NCI-H1048 (cell line): ENCODE results near the gene DGCR6.
"Not testable (repeated sequence)": the region's sequence is repeated elsewhere in the genome, so short reads cannot be mapped to it uniquely, and the experiment has no call there.

Experiments used
- DNase-seq: peaks from one replicate; lab custom pipeline; 2025; lab: John Stamatoyannopoulos, UW

The DGCR6 gene

DNA sequence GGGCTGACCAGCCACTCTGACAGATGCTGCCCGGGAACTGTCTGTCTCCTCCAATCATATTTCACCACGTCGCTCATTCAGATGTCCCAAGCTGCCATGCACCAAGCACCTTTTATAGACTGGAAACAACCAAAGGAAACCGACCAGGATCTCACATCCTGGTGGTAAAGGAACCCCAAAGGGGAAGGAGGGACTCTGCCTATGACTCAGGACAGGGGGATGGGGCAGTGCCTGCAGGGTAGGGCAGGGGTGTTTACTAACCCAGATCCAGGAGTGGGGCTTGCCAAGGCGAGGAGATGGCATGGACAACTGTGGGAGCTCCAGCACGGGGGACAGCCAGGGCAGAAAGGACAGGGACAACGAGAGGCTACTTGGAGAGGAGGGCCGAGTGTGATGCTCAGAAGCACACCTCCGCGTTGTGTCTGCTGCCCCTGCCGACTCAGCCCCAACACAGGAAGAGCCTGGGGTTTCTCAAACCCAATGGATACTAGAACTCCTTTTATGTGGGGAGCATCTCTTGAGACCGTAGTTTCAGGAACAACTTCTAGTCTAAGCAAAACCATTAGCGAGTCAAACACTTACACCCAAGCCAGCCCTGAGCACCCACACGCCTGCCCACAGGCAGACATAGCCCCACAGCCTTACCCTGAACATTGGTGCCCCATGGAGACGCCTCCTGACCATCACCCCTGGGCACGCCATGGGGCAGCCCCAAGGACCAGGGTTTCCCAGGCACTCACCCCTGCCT, 26.0 kb downstream of the DGCR6 start:
- DNase-seq, result no peak

DNA sequence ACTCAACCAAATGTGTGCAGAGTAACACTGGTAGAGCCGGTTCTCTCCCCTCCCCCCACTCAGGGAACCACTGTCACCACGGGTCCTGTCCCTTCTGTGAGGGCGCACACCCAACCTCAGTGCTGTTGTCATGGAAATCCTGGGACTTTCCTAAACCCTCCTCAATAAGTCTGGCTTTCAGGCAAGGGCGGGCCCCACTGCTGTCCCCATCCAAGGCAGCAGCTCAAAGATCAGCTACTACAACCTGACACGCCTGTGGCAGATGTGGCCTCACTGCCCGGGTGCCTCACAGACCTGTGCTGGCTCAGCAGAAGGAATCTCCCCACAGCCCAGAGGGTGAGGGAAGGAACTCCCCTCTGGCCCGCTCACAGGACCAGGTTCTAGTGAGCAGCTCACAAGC, 27.8 kb downstream of the DGCR6 start:
- DNase-seq, result no peak

- not testable (repeated sequence) for DNase-seq
These were observed 28.6 kb downstream of the DGCR6 start for GRCh38 chr22:18934688-18935087.

DNA sequence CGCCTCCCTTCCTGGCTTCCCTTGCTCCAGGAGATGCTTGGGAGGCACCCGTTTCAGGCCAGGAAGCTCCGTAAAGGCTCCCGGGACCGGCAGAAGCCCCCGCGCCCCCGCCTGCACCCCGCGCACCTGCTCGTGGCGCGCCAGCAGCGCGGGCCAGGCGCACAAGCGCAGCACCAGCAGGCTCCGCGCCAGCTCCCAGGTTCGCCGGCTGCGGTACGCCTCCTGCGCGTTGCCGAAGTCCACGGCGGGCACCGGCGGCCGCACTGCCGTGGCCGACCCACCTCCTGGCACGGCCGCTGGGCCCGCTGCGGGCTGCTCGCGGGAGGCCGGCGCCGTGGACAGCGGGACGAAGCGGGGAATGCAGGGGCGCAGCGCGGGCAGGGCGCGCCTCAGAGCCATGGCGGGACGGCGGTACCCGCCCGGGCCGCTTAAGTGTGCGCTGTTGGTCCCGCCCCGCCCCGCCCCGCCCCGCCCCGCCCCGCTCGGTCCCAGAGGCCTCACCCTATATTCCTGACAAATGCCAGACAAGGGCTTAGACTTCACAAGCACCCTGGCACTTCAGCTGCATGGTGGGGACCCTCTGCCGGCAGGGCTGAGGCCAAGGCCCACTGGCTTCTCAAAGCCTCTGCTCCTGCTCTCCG, 29.9 kb downstream of the DGCR6 start, which contains the start of gene PRODH:
PRODH (minus strand) TSS at position 405 of the 641 bp plus-strand sequence; CDS start at position 399, 6 bp downstream.
- DNase-seq, result no peak

GRCh38 chr22:18938691-18939090, 32.6 kb downstream of the DGCR6 start:
- not testable (repeated sequence) for DNase-seq

GRCh38 chr22:18947105-18947504, 41.0 kb downstream of the DGCR6 start:
- DNase-seq, result not testable (repeated sequence)

DNA sequence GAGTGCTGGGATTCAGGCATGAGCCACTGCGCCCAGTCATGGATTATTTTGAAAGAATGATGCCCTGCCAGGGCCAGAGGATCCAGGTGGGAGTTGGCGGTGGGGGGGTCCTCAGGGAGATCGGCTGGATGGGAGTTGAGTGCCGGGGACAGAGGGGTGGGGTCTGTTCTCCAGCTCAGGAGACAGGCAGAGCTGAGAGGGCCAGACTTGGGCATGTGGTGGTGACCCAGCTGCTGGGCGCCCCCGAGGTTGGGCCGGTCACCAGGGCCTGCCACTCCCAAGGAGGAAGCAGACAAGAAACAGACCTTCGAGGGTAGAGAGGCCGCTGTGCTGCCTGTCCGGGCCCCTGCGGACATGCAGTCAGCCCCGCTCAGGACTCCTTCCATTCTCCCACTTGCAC, 41.8 kb downstream of the DGCR6 start:
- no peak for DNase-seq

GRCh38 chr22:18950141-18950540, 44.0 kb downstream of the DGCR6 start:
- DNase-seq, result no peak

DNA sequence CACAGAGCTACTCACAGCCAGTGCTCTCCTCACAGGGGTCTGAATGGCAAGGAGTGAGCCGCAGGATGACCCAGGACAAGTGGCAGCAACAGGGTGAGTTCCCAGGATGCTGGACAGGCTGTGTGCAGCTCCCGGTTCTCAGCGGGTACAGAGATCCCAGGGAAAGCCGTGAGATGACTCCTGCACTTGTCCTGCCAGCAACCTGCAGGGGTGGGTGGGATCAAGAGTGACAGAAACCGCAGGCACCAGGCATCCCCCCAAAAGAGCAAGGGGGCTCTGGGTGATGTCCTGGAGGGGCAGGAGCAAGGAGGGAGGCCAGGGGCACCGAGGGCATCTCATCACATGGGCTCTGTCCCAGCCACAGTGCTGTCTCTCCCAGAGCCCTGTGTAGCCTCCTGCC, 45.9 kb downstream of the DGCR6 start:
- DNase-seq, result no peak

GRCh38 chr22:18953128-18953527, 47.0 kb downstream of the DGCR6 start:
- not testable (repeated sequence) for DNase-seq

DNA sequence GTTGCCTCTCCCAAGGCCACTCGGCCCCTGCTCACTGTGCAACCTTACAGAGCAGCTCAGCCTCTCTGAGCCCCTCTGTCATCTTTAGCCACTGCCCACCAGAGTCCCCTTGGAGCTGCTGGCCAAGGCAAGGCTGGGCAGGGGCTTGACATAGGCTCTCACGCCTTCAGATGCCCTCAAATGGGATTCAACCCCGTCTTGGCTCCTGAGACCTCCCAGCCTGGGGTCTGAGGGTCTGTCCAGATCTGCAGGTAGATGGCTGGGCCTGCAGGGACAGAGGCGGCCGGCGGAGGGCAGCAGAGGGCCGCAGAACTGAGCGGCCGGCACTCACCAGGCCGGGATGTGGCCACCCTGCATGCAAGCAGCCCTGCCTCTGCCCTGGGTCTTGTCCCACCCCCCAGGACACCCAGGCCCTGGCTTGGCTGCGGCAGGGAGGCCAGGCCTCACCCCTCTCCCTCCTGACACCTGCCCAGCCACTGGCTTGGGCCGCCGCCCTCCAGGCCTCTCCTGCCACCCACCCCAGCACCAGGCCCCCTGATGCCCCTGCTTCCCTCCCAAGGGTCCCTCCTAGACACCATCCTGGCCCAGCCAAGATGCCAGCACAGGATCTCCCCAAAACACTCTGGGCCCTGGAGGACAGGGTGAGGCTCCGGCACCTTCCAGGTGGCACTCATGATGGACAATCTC, 48.3 kb downstream of the DGCR6 start:
- not testable (repeated sequence) for DNase-seq

DNA sequence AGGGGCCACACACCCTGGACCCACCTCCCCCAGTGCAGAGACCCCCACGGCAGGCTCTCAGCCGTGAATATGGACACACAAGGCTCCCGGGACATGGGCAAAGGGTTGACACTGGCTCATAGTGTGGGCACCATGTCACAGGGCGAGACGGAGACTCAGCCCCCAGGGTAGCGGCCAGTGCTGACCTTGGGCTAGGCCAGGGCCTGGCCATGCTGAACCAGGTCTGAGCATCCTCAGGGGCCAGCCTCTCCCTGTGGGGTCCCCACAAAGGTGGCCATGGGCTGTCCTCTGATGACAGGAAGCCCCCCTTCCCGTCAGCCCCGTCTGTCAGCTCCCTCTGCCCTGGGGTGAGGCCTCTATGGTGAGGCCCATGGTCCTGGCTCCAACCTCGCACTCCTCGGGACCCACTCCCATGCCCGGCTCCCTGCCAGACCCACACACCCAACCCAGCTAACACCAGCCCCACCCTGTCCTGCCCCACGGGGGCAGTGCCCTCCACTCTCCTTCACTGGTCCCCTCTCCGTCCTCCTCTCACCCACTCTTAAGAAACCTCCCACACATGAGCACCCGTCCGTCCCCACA, 49.0 kb downstream of the DGCR6 start:
- no peak for DNase-seq

DNA sequence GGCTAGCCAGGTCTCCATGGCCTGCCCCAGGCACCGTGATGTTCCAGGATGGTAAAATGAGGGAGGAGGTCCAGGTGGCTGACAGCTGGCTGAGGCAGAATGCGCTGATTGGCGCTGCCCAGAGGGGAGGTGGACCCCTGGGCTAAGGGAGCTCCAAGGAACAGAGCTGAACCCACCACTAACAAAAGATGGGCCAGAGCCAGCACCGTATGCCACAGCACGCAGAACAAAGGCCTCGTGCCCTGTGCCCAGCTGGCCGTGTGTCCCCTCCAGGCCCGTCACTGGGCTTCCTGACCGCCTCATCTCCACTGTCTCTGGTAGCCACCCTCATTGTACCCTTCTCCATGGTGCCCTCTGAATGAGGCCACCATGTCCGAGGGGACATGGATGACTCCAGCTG, 49.6 kb downstream of the DGCR6 start:
- DNase-seq, result no peak

GRCh38 chr22:18956121-18956895, 50.2 kb downstream of the DGCR6 start:
- not testable (repeated sequence) for DNase-seq

DNA sequence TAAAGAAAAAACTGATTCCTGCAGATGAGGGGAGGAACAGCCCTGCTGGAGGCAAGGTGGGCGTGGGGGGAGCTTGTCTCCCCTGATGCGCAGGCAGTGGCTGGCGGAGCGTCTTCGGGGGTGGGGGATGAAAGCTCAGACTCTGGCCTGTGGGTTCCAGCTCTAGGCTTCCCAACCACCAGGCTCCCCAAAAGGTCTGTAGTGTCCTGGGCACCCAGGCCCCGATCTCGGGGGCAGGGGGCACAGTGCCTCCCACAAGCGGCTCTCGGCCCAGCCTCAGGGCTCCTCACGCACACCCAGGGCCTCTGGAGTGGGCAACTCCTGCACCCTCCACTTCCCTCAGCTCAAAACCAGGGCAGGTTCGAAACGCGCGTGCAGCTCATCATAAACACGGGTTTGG, 50.8 kb downstream of the DGCR6 start:
- DNase-seq, result not testable (repeated sequence)

DNA sequence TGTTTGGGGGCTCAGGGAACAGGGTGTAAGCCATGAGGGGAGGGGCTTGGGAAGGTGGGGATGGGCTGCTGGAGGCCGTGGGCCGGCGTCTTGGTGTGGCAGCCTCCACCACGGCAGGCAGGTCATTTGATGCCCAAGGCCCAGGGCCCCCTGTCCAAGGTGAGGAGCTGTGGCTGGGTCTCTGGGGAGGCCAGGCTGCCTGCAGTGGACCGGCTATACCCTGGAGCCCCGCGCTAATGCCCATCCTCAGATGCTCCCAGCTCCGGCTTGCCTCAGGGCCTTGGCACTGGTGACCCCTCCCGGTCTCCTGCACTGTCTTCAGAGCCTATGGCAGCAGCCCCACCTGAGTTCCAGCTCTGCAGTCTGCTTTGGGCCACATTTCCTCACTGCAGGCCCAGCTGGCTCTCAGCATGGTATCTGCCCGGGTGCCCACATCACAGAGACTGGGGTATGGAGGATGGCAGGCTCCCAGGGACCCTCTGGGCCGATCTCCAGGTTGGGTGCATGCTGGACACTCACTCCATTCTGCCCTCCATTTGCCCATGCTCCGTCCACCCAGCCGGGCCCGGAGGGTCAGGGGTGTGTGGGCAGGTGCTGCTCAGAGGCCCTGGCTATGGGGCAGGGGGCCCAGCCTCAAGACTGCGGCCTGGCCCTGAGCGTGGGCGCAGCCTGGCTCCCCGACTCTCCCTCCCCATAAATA, 51.7 kb downstream of the DGCR6 start:
- not testable (repeated sequence) for DNase-seq

GRCh38 chr22:18958321-18958705, 52.2 kb downstream of the DGCR6 start:
- not testable (repeated sequence) for DNase-seq

GRCh38 chr22:18958738-18959137, 52.6 kb downstream of the DGCR6 start:
- DNase-seq, result not testable (repeated sequence)

DNA sequence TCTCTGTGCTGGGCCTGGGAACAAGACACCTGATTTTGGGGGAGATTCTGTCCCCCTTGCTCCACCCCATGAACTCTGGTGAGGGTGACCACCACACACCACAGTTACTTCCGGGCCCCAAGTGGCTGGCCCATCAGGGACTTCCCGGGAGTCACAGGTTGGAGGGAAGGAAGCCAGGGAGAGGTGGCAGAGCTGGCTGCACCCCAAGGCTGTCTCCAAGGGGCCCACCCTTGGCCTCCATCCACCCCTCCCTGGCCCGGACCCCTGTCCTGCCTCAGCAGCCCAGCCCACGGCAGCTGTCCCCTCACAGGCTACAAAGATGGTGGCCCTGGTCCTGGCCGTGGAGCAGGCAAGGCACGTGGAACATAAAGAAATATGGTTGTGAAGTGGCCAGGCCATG, 53.1 kb downstream of the DGCR6 start:
- DNase-seq, result not testable (repeated sequence)

DNA sequence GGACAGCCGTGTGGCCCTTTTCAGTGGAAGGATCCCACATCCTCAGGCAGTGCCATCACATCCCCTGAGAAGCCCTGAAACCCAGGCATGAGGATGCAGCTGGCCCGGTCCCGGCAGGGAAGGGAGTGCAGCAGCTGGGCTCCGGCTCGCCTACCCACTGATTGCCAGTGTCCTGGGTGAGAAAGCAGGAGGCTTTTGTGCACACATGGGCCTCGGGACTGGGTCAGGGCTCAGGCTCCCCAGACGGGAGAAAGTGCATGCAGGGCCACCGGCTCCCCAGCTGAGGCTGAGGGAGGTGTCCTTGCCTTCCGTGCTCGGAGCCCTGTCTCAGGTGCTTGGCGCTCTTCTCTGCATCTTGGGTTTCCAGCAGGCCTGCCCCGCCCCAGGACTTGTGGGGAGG, 53.6 kb downstream of the DGCR6 start:
- DNase-seq, result not testable (repeated sequence)
